Measurements from ENCODE around the gene MOB3C.

GRCh38 chr1:46642115-46642680 lies 25.6 kb upstream of the MOB3C start:
- TF ChIP-seq POLR2A (IDR thresholded peaks at IDR 0.05; ENCODE audit: low read depth, low read length) (no peak), POLR2AphosphoS5 (IDR thresholded peaks at IDR 0.05; ENCODE audit: low read depth, low read length) (no peak)
